Right ventricle myocardium superior (tissue), 1 donor: Measurements from ENCODE around the gene STN1. TPM values are rescaled to one million over a fixed set of nuclear protein-coding genes. Genes with fewer than 3 reads are reported as not detected.
A peak's percentile ranks its signal among the peaks of the same experiment; 100 is the strongest.

Source experiments
- ATAC-seq: fragments of 200-7000 bp; cut with Tn5 transposase; one replicate; pipeline ENCODE4 v1.9.1; 2020; ENCODE audit warnings: mild to moderate bottlenecking; ENCODE audit not compliant: poor library complexity
- DNase-seq: peaks from one replicate; pipeline ENCODE4 v3.0.0-alpha.2; 2020
- intact Hi-C: fragments of 100-400 bp; cut with DNase I; formaldehyde crosslinking; loops from one replicate; pipeline ENCODE4 v1.11.2; 2022
- total RNA-seq: library from RNA; stranded (reverse); fragmentation: NEBNext Ultra II Directional; extraction: Animal tissue kit (Norgen Biotek cat#: 25700); gene quantifications from one replicate; pipeline ENCODE4 v1.2.1, GENCODE V29; 2021
- donor health status: DM: no; HTN: yes; CAD: no; lungs with severe emphysema.

Gene STN1
- total RNA-seq, 1 donor from 2014 or later = 29.7 TPM

DNA sequence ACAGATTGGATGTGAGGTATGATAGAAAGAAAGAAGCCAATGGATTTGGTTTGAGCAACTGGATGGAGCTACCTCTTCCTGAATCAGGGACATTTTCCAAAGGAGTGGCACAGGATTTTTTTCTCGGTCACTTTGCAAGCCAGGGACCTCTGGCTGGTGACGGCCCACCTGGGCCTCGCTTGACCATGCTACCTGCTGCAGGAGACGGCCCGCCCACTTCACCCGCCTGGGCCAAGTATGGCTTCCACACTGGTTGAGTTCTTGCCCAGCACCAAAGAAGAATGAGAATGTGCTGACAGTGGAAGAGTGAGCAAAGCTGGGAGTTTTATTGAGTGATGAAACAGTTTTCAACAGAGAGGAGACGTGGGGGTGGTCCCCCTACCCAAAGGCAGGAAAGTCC is 38.2 kb downstream of the STN1 start:
- no peak for ATAC-seq
- intact Hi-C loops = loop anchor here (10.0 kb wide), 1 partner anchor 245 kb away; the partner anchor contains the start of gene SFR1
- no peak for DNase-seq

- ATAC-seq = no peak
- intact Hi-C loops = no loop called here
- DNase-seq = no peak
These were observed 38.6 kb downstream of the STN1 start for GRCh38 chr10:103879409-103879808.

GRCh38 chr10:103877861-103878260 is 40.1 kb downstream of the STN1 start:
- intact Hi-C loops = no loop called here
- ATAC-seq = no peak
- no peak for DNase-seq

DNA sequence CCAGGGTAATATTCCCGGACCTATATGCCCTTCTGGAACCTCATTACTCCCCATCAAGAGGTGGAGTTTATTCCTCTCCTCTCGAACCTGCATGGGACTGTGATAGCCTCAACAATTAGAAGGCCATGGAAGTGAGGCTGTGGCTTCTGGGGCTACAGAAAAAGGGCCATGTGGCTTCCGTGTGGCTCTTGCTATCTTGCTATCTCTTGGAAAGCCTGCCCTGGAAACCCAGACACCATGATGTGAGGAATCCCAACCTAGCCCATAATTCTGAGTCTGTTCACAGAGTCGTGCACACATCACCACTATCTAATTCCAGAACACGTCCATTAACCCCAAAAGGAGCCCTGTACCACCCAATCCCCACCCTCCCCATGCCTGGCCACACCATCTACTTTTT is 41.8 kb downstream of the STN1 start:
- no peak for ATAC-seq

DNA sequence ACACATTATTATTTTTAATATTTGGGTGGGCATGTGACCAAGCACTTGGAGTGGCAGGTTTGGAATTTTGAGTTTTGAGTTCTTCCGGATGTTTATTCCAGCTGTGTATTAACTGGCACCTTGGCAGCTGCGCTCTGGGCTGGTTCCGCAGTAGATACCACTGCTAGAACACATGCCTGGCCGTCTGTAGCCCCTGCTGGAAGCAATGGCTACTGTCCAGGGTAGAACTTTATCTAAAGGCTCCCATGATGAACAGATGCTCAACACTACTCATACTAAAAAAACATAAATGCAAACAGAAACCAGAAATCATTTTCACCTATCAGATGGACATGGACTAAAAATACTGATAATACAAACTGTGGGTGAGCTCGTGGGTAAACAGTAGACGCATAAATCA is 43.3 kb downstream of the STN1 start:
- ATAC-seq (peak; percentile 49), DNase-seq (no peak)
- intact Hi-C loops = no loop called here

More for the DNA sequence above, 41.8 kb downstream of the STN1 start:
- intact Hi-C loops = no loop called here
- DNase-seq = no peak

DNA sequence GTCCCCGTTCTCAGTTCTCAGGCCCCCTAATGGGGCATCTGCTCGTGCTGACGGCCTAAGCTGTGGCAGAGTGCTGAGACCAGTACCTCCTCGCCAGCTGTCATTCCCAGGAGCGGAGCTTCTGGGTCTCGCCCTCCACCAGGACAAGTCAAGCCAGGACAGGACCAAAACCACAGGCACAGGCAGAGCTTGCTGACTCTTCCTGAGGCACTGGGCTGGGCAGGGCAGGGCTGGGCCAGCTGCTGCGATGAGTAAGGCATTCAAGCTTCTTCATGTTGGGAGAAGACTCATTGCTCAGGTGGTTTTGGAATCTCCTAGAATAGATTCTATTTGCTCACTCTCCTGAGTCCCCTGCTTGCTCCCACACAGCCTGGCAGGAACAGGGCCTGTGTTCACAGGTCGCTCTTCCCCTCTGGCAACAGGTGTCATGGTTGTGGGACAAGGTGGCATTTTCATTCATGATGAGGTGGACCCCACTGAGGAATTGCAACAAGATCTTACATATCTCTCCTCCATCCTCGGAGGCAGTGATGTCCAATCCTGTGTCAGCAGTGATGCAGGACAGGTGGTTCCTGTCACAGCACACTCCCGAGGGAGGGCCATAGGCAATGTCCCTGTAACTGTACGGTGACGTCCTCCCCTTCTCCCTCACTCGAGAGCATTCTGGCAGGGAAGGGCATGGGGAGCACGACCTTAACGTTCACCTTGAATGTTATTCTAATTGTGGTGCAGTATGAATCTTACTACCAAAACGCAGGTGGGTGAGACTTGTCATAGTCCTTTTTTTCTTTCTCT is 45.6 kb downstream of the STN1 start:
- intact Hi-C loops = no loop called here
- ATAC-seq (peak; percentile 24), DNase-seq (no peak)

GRCh38 chr10:103871006-103871405 is 47.0 kb downstream of the STN1 start:
- DNase-seq (no peak), ATAC-seq (no peak)
- intact Hi-C loops = no loop called here

DNA sequence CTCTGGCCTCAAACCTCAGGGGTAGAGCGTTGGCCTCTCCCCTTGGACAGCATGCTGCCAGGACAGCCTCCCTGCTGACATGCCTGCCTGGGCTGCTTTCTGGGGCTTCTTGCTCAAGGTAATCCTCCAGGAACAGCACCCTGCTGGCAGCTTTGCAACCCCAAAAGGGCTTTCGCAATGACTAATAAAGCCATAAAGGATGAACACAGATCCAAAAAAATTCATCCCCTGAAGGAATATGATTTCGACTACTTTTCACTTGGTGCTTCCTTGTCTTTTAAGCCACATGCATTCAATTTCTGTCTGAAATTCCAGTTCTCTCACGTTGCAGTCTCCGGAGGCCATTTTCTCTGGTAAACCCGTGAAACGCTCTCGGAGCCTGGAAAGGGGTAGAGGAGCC is 47.5 kb downstream of the STN1 start:
- intact Hi-C loops = no loop called here
- no peak for DNase-seq
- no peak for ATAC-seq

- intact Hi-C loops = no loop called here
- DNase-seq (no peak), ATAC-seq (no peak)
These were observed 48.6 kb downstream of the STN1 start for GRCh38 chr10:103869336-103869735.

GRCh38 chr10:103868200-103868599 is 49.8 kb downstream of the STN1 start:
- DNase-seq (no peak), ATAC-seq (no peak)
- intact Hi-C loops = no loop called here

DNA sequence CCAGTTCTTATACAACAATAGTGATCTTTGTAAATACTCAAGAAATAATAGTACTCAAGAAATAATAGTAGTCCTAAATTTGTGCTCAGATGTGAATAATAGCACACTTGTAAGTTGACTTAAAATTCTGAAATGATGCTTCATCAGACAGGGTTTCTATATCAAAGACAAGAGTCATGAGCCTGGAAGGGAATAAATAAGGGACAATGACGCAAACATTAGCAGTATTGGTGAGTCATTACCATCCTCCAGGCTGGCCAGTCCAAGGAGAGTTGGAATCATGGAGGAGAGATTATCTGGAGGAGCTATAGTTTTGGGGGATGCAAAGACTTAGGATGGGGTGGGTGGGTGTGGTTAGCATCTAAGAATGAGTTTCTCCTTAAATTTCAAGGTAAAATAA is 56.5 kb downstream of the STN1 start:
- intact Hi-C loops = no loop called here
- ATAC-seq (no peak), DNase-seq (no peak)

DNA sequence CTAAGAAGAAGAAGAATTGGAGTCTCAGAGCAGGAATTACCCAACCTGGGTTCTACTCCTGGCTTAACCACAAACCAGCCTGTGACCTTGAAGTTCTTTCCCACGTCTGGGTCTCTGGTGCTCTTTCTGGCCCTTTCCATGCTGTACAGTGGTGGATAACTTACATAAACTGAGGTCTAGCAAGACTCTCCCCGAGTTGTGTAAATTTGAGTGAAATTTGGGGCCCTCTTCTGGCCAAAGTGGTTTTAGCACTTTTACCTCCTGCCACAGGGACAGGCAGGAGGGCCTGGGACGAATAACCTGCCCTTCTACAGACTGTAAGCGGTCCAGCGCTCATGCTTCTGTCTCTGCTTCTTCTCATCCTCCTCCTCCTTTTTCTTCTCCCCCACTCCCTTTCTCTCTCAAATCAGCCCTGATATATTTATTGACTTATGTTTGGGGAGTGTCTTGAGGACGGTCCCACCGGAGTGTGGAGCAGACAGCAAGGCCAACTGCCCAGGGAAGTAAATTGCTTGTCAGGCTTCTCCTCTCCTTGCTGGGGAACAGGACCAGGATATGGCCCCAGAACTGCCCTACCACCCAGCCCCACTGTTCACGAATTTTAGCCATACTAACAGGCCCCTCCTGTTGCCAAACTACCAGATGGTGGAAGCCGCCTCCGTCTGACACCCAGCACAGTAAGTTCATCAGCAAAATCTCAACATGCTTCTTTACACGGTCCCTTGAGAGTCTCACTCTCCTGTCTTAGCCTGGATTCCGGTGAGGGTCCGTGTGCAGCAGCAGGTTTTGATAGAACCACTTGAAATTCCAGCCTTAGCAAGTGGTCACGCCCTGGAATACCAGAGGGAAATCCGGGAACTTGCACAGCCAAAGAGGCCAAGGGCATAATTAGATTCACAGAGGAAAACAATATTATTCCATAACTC is 58.6 kb downstream of the STN1 start:
- intact Hi-C loops = loop anchor here (1.0 to 10.0 kb wide), 3 partner anchors 37 to 265 kb away; no protein-coding TSS in a partner anchor
- DNase-seq (no peak), ATAC-seq (peak; percentile 71)

- DNase-seq = no peak
- ATAC-seq = no peak
- intact Hi-C loops = loop anchor here (5.0 to 10.0 kb wide), 2 partner anchors 36 to 264 kb away; no protein-coding TSS in a partner anchor
These were observed 59.6 kb downstream of the STN1 start for GRCh38 chr10:103858360-103858759.

DNA sequence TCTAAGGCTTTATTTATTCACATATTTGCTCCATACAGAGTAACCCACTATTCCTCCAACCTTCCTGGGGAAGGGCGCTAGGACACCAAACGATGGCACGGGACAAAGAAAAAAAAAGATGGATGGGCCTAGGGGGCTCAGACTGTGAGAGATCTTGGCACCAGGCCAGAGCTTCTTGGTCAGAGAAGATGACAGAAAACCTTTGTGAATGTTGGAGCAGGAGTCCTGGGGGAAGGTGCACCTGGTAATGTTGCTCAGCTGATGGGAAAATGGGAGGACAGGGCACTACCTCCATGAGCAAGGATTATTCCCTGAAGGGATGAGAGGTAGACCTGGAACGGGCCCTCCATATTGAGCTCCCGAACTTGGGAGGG is 61.2 kb downstream of the STN1 start:
- ATAC-seq (no peak), DNase-seq (no peak)
- intact Hi-C loops = loop anchor here (5.0 to 10.0 kb wide), 2 partner anchors 34 to 262 kb away; no protein-coding TSS in a partner anchor

GRCh38 chr10:103855852-103856796 is 61.9 kb downstream of the STN1 start:
- no peak for DNase-seq
- intact Hi-C loops = loop anchor here (5.0 to 10.0 kb wide), 2 partner anchors 34 to 261 kb away; no protein-coding TSS in a partner anchor
- ATAC-seq = no peak

DNA sequence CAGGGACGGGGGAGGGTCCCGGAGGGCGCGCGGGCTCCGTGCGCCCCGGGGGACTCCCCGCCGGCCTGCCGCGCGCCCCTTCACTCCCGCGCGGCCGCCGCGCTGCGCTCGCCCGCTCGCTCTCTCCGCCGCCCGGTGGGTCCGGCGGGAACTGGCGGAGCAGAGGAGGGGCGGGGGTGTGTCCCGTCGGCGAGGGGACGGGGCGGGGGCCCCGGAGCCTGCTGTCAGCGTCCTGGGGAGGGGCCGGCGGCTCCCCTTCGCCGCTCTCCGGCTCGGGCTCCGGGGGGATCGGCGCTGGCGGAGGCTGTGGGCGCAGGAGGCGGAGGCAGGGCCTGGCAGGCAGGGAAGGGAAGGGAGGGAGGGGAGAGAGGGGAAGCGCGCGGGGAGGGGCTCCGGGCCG is 62.6 kb downstream of the STN1 start, which contains the start of gene SH3PXD2A:
Gene SH3PXD2A (minus strand): TSS at position 153 of the 400 bp plus-strand sequence. CDS start 310 bp downstream, outside the sequence.
- DNase-seq (peak; percentile 58), ATAC-seq (peak; percentile 24)
- intact Hi-C loops = loop anchor here (5.0 to 10.0 kb wide), 2 partner anchors 33 to 261 kb away; no protein-coding TSS in a partner anchor

GRCh38 chr10:103854686-103855391 is 63.1 kb downstream of the STN1 start:
- peak; percentile 25 for ATAC-seq
- intact Hi-C loops = loop anchor here (5.0 to 10.0 kb wide), 2 partner anchors 33 to 260 kb away; no protein-coding TSS in a partner anchor
- DNase-seq = peak; percentile 69
